K562 (cell line): ENCODE measurements around the gene POLR2B.

Experiments
- BHLHE40 ChIP-seq: IDR thresholded peaks from 2 replicates; pipeline ENCODE4 v1.6.1; 2011; ENCODE audit warnings: low read length, improper control_type of control experiment
- CEBPB ChIP-seq: fragments of 450-650 bp; IDR thresholded peaks from 2 replicates; pipeline ENCODE4 v1.6.1; 2016; ENCODE audit warnings: missing genetic modification characterization, missing compliant biosample characterization
- HCFC1 ChIP-seq: IDR thresholded peaks from 2 replicates; pipeline ENCODE4 v1.6.1; 2012; ENCODE audit warnings: low read depth, low read length, improper control_type of control experiment
- HMG20A ChIP-seq: fragments of 450-650 bp; formaldehyde crosslinking; conservative IDR thresholded peaks from 2 replicates; pipeline ENCODE4 v1.4.0; 2020; ENCODE audit warnings: mild to moderate bottlenecking, mixed read lengths
- NCOR1 ChIP-seq: fragments of 450-650 bp; IDR thresholded peaks from 2 replicates; pipeline ENCODE4 v1.6.1; 2016; ENCODE audit warnings: mild to moderate bottlenecking, moderate library complexity
- NR2F6 ChIP-seq: fragments of 450-650 bp; formaldehyde crosslinking; IDR thresholded peaks from 2 replicates; pipeline ENCODE4 v1.4.0; 2020; ENCODE audit warnings: mild to moderate bottlenecking
- POLR2A ChIP-seq: fragments of 450-650 bp; conservative IDR thresholded peaks from 2 replicates; pipeline ENCODE4 v1.6.1; 2016
- POLR2AphosphoS5 ChIP-seq: IDR thresholded peaks from 2 replicates; pipeline ENCODE4 v1.6.1; 2011; ENCODE audit warnings: mild to moderate bottlenecking, low read depth, low read length, moderate library complexity; ENCODE audit not compliant: control insufficient read depth, insufficient read depth
- ZKSCAN3 ChIP-seq: fragments of 250-450 bp; sonication (Bioruptor Pico); IDR thresholded peaks from 2 replicates; pipeline ENCODE4 v1.4.0; 2020
- ZNF12 ChIP-seq: sonication (generic); formaldehyde crosslinking; IDR thresholded peaks from 2 replicates; pipeline ENCODE4 v1.4.0; 2020; ENCODE audit warnings: mild to moderate bottlenecking, missing genetic modification reagents
- ZNF263 ChIP-seq: sonication (generic); formaldehyde crosslinking; IDR thresholded peaks from 2 replicates; pipeline ENCODE4 v1.8.0; 2022; ENCODE audit warnings: mild to moderate bottlenecking, missing genetic modification reagents, borderline replicate concordance
- TF ChIP-seq, protein P1 (sequence below), 3 experiments: IDR thresholded peaks in 2 of 3; conservative IDR thresholded peaks in 1 of 3; 2 replicates each; pipeline ENCODE4 v1.5.1; 2011 to 2012; ENCODE audit warnings: low read length in 3 of 3, mild to moderate bottlenecking in 3 of 3, control low read depth in 2 of 3, improper control_type of control experiment in 1 of 3, inconsistent platforms in 1 of 3, low read depth in 1 of 3, mixed read lengths in 1 of 3, moderate library complexity in 1 of 3; ENCODE audit not compliant: insufficient read depth in 2 of 3
- TF ChIP-seq, protein P2 (sequence below): fragments of 200-800 bp; sonication (Bioruptor generic); IDR thresholded peaks from 2 replicates; pipeline ENCODE4 v1.6.1; 2016; ENCODE audit warnings: missing genetic modification characterization, missing compliant biosample characterization

DNA sequence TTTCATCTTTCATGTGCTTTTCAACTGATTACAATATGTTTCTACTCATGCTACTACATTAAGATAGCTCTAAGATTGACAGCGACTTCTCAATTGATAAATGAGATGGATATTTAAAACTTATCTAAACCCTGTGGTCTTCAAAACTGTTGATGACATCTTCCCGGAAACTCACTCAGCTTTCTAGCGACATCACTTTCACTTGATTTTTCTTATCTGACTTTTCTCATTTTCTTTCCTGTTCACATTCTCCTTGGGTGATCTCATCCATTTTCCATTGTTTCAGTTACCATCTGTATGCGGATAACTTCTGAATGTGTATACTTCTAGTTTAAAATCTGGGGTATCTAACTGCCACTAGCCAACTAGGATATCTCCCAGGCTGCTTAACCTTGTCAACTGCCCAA is 3.1 kb downstream of the POLR2B start:
- TF ChIP-seq NR2F6 (no peak), HCFC1 (no peak), BHLHE40 (no peak), ZNF12 (CRISPR knock-in tag) (no peak), NCOR1 (peak; percentile 24; the same call in 1 of the 2 replicates), POLR2AphosphoS5 (no peak), POLR2A (no peak), HMG20A (CRISPR knock-in tag) (no peak), CEBPB (tag) (no peak), ZNF263 (CRISPR knock-in tag) (no peak), ZKSCAN3 (no peak)
- TF ChIP-seq, protein P1, sequence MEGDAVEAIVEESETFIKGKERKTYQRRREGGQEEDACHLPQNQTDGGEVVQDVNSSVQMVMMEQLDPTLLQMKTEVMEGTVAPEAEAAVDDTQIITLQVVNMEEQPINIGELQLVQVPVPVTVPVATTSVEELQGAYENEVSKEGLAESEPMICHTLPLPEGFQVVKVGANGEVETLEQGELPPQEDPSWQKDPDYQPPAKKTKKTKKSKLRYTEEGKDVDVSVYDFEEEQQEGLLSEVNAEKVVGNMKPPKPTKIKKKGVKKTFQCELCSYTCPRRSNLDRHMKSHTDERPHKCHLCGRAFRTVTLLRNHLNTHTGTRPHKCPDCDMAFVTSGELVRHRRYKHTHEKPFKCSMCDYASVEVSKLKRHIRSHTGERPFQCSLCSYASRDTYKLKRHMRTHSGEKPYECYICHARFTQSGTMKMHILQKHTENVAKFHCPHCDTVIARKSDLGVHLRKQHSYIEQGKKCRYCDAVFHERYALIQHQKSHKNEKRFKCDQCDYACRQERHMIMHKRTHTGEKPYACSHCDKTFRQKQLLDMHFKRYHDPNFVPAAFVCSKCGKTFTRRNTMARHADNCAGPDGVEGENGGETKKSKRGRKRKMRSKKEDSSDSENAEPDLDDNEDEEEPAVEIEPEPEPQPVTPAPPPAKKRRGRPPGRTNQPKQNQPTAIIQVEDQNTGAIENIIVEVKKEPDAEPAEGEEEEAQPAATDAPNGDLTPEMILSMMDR (IDR thresholded peaks at IDR 0.05 in 2 of 3, conservative IDR thresholded peaks at IDR 0.05 in 1 of 3; ENCODE audit: insufficient read depth in 2 of 3, low read depth in 1 of 3, low read length in 3 of 3), result no peak
- TF ChIP-seq, protein P2, sequence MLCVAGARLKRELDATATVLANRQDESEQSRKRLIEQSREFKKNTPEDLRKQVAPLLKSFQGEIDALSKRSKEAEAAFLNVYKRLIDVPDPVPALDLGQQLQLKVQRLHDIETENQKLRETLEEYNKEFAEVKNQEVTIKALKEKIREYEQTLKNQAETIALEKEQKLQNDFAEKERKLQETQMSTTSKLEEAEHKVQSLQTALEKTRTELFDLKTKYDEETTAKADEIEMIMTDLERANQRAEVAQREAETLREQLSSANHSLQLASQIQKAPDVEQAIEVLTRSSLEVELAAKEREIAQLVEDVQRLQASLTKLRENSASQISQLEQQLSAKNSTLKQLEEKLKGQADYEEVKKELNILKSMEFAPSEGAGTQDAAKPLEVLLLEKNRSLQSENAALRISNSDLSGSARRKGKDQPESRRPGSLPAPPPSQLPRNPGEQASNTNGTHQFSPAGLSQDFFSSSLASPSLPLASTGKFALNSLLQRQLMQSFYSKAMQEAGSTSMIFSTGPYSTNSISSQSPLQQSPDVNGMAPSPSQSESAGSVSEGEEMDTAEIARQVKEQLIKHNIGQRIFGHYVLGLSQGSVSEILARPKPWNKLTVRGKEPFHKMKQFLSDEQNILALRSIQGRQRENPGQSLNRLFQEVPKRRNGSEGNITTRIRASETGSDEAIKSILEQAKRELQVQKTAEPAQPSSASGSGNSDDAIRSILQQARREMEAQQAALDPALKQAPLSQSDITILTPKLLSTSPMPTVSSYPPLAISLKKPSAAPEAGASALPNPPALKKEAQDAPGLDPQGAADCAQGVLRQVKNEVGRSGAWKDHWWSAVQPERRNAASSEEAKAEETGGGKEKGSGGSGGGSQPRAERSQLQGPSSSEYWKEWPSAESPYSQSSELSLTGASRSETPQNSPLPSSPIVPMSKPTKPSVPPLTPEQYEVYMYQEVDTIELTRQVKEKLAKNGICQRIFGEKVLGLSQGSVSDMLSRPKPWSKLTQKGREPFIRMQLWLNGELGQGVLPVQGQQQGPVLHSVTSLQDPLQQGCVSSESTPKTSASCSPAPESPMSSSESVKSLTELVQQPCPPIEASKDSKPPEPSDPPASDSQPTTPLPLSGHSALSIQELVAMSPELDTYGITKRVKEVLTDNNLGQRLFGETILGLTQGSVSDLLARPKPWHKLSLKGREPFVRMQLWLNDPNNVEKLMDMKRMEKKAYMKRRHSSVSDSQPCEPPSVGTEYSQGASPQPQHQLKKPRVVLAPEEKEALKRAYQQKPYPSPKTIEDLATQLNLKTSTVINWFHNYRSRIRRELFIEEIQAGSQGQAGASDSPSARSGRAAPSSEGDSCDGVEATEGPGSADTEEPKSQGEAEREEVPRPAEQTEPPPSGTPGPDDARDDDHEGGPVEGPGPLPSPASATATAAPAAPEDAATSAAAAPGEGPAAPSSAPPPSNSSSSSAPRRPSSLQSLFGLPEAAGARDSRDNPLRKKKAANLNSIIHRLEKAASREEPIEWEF, result no peak
